GM18505 (cell line): ENCODE results near the gene BCL6B.
"Not testable (repeated sequence)": the region's sequence is repeated elsewhere in the genome, so short reads cannot be mapped to it uniquely, and the experiment has no call there.

Experiments
- ATAC-seq: cut with Tn5 transposase; IDR thresholded peaks from one replicate; pipeline ENCODE4 v1.9.1; 2021; ENCODE audit not compliant: unreplicated experiment
- POLR2A ChIP-seq: IDR thresholded peaks from 4 replicates; pipeline ENCODE4 v1.6.1; 2011; ENCODE audit warnings: borderline replicate concordance; ENCODE audit not compliant: insufficient read depth, insufficient read length; ENCODE audit errors: extremely low read depth

Gene BCL6B

DNA sequence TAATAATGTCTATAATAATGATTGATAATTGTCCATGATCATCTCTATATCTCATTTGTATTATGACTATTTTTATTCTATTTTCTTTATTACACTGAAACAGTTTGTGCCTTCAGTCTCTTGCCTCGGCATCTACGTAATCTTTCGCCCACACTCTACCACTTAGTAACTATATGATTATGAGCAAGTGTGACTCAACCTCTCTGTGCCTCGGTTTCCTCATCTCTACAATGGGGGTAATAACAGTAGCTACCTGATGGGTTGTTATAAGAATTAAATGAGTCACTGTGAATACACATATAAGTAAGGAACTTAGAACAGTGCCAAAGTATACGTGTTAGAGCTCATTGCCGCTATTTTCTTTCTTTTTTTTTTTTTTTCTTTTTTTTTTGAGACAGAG lies 24.7 kb downstream of the BCL6B start:
- TF ChIP-seq POLR2A = no peak
- ATAC-seq = no peak

DNA sequence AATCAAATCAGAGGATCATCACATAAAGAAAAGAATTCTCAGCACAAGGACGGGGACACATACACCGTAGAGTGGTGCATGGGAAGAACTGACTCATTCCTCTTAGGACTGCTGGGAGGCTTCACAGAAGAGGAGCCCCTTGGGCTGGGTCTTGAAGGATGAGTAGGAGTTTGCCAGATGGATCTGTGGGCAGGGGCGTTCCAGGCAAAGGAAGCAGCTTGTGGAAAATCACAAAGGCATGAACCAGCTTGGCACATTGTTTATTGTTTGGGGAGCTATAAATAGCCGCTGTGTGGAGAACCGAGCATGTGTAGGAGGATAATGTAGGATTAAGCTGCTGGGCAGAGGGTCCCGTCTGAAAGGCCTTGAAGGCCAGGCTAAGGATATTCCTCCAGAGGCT lies 26.1 kb downstream of the BCL6B start:
- TF ChIP-seq POLR2A = no peak

DNA sequence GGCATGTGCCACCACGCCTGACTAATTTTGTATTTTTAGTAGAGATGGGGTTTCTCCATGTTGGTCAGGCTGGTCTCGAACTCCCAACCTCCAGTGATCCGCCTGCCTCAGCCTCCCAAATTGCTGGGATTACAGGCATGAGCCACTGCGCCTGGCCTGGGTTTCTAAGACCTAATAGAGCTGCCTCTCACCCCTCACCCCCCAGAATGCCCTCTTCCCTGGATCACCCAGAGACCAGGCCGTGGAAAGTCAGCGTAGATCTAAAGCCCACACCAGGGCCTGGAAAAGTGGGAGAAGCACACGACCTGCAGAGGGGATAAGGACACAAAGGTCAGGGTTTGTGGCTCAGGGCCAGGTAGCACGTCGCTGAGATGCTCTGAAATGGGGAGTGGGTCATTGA lies 27.7 kb downstream of the BCL6B start:
- ATAC-seq = not testable (repeated sequence)

More for the DNA sequence above, 26.1 kb downstream of the BCL6B start:
- ATAC-seq = no peak

DNA sequence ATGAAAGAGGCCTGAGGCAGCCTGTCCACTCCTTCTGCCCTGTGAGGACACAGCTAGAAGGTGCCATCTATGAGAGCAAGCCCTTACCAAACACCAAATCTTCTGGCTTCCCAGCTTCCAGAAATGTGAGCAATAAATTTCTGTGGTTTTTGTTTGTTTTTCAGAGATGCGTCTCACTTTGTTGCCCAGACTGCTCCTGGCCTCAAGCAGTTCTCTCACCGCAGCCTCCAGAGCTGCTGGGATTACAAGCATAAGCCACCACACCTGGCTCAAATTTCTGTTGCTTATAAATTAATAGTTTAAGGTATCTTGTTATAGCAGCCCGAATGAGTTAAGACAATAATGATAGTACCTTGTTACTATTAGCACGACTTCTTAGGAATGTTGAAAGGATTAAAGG lies 33.5 kb downstream of the BCL6B start:
- ATAC-seq = no peak
- no peak for TF ChIP-seq POLR2A

DNA sequence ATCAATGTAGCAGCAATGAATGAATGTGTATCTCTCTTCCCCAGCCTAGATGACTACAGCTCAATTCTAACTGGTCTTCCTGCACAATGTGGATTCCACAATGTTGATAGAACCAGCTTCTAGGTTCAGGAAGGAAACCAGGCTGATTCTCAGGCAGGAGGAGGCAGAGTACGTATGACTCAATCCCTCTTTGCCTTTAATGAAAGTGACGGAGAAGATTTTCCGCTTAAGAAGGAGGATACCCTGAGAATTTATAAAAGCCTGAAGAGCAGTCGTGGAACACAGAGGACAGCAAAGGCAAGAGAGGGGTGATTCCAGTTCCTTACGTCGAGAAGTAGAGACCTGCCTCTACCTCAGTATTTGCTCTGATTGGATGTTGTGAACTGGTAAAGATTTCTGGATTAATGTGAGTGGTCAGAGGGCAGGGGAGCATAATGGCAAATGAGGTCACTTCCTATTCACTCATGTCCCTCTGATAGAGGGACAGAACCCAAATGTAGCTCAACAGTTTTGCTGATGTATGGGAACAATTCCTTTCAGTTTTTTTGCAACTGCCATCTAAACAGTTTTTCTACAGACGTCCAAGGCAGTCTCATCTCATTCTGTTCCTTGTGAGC lies 36.1 kb downstream of the BCL6B start:
- ATAC-seq = no peak
- TF ChIP-seq POLR2A = no peak

DNA sequence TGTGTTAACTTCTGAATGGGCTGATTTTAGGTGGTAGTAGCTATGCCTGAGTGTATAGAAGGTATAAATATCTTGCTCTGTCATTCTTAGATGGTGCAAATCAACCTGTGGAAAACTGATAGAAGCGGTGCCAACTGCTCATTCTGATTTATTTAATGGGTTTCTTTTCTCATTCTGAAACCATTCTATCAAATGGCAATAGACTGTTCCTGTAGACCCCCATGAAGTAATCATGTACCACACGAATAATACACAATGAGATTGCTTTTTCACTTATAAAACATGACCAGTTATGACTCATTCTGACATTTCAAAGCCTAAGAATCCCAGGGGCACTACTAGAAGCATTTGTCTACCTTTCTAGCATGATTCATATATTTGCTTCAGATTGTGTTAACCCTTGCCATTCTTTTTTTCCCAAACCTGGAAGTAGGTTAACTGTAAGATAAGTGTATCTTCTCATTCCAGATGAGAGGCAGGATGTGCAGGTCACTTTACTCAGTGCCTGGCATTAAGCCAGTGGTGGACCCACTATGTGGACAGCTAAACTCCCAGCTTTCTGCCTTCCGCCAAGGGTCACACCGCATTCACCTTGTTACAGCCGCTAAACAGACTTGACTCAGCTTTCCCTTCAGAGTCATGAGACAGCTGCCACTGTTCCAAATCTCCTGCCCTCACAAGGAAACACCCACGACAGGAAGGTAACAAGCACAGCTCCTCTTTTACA lies 37.5 kb downstream of the BCL6B start:
- ATAC-seq = no peak
- no peak for TF ChIP-seq POLR2A

DNA sequence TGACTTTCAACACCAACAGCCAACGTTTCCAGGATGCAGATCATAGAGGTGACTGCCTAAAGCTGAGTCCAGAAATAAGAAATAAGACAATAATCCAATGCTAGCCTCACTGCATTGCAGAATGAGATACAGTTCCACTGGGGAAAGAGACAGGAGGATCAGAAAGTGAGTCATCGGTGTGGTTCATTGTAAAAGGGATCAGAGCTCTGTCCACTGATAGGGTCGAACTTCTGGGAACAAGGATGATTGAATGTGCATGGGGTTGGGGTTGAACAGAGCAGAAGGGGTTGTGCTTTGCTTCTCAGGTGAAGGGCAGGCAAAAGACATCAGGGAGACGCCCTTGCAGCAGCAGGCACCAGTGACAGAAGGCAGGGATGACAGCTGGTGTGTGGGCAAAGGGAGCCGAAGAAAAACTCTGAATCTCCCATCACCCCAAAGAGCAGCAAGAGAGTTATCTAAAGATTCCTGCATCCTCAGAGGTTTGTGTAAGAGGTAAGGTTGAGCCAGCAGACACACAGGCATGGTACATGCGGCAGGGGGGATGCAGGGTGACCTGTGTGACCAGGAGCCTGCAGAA lies 40.8 kb downstream of the BCL6B start:
- ATAC-seq = no peak

DNA sequence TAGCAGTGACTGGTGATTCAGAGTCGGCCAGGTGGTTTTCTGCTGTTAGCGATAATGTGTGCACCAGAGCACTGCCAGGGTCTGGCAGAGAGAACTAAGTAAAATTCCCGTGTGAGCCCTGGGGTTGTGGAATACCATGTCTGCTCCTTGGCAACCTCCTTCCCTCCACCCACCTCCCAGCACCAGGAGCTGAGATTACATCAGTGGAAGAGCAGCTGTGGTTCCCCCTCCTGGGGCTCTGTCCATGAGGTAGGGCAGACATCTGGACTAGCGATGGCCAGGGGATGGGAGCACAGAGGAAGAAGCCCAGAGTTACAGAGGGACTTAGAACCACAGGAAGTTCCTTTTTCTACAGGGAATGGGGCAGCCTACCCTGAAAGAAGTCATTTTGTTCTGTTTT lies 41.4 kb downstream of the BCL6B start:
- TF ChIP-seq POLR2A = no peak
- no peak for ATAC-seq

More for the DNA sequence above, 40.8 kb downstream of the BCL6B start:
- no peak for TF ChIP-seq POLR2A

DNA sequence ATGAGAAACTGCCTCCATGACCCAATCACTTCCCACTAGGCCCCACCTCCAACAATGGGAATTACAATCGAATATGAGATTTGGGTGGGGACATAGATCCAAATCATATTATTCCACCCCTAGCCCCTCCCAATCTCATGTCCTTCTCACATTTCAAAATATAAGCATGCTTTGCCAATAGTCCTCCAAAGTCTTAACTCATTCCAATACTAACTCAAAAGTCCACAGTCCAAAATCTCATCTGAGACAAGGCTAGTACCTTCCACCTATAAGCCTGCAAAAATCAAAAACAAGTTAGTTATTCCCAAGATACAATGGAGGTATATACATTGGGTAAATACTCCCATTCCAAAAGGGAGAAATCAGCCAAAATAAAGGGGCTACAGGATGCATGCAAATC lies 44.3 kb downstream of the BCL6B start:
- ATAC-seq = no peak
- TF ChIP-seq POLR2A = no peak

DNA sequence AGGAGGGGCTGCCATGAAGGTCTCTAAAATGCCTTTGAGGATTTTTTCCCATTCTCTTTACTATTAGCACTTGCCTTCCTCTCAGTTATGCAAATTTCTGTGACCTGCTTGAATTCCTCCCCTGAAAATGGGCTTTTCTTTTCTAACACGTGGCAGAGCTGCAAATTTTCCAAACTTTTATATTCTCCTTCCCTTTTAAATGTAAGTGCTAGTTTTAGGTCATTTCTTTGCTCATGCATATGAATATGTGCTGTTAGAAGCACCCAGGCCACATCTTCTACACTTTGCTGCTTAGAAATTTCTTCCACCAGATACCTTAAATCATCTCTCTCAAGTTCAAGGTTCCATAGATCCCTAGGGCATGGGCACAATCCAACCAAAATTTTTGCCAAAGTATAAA lies 45.4 kb downstream of the BCL6B start:
- no peak for TF ChIP-seq POLR2A
- ATAC-seq = no peak

DNA sequence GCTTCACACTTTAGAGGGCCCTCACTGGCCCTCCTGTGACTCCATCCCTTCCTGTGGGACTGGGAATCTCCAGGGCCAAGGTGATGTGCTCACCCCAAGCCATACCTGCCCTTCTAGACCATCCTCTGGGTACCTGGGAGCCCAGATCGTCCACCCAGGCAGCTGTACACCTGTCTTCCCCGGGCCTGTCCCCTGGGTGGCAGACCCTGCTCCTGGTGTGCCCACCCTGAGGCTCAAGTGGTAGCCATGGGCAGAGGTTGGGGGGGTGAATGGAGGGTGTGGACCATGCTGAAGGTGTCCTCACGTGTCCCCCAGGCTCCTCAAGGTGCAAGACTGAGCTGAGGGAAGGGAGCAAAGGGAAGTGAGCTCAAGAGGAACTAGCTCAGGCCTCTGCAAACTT lies 47.9 kb downstream of the BCL6B start:
- no peak for ATAC-seq
- TF ChIP-seq POLR2A = no peak

DNA sequence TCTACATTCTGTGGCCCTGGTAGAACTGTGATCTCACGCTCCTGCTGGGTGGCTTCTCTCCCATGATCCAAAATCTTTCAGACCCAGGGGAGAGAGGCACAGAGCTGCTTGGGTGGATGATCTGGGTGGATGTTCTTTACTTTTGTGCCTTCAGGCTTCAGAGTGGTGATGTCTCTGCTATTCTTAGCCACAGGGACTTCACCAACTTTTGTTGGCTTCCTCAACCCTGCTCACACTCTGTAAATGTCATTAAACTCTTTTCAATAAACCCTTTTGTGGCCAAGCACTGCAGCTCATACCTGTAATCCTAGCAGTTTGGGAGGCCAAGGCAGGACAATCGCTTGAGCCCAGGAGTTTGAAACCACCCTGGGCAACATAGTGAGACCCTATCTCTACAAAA lies 49.6 kb downstream of the BCL6B start:
- ATAC-seq = no peak
- TF ChIP-seq POLR2A = no peak

DNA sequence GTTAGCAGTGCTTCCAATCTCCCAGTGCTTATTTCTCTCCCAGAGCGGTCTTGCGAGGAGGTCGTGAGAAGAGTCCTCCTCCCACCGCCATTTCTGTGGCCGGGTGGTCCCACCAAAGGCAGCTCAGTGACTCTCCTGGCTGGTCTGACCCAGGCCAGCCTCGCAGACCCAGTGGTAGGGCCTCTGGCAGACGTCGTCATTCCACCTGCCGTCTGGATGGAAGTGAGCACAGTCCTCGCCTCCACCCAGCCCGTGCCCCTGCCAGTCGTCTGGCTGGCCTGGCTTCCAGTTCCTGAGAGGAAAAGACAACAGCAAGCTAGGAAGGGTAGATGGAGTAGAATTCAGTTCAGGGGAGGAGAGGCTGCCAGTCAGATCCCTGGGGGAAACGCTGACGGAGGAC lies 52.1 kb downstream of the BCL6B start:
- no peak for ATAC-seq
- TF ChIP-seq POLR2A = no peak

DNA sequence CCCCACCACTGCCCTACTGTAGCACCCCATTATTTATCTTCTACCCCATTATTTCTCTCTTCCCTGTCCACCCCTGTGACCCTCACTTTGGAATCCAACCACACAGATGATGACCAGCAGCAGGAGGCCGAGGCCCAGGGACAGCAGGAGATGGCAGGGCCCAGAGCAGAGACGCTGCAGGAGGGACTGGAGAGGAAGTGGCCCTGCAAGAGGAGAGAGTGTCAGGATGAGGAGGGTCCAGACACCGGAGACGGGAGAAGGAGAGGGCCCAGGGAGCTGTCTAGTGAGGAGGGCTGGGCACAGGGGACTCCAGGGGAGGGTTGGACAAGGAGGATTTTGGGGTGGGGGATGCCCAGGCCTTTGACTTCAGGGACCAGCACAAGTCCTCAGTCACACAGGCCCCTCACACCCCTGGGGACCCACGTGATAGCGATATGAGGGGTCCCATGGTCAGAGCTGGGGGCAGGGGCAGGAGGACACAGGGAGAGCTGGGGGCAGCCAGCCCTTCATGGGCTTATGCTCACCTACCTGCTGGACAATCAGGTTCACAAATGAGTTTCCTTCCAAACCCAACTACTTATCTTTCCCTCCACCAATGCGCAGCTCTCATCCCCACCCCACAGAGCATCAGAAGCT lies 55.2 kb downstream of the BCL6B start:
- TF ChIP-seq POLR2A = no peak

More for the DNA sequence above, 55.2 kb downstream of the BCL6B start:
- no peak for ATAC-seq
